Measurements from ENCODE around the gene DOCK7.
"Not testable (repeated sequence)": the region's sequence is repeated elsewhere in the genome, so short reads cannot be mapped to it uniquely, and the experiment has no call there.

Gene DOCK7

GRCh38 chr1:62691062-62691844 lies 3.1 kb upstream of the DOCK7 start:
- DNase-seq, result no peak

- no peak for DNase-seq
Observed at GRCh38 chr1:62689524-62689923, 1.3 kb upstream of the DOCK7 start.

GRCh38 chr1:62688687-62689085 lies 500 bp upstream of the DOCK7 start:
- no peak for DNase-seq

DNA sequence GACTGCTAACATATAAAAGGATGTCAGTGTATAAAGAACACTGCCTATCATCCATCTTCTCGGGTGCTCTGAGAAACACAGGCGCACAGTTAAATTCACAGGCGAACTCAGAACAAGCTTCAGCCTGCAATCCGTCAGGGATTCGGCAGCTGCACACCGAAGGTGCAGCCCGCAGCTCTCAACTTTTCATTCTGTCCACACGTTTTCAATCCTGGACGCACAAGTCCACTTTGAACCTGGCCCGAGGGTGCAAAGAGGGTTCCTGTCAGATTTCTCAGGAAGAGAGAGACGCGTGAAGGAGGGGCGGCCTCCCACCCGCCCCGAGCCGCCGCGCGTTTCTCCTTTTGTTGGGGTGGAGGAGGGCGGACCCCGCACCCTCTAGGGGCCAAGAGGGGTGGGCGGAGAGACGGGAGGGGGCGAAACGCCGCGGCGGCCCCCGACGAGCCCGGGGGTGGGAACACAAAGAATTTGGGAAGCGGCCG lies 724 bp downstream of the DOCK7 start:
- peak; percentile 60 for DNase-seq

DNA sequence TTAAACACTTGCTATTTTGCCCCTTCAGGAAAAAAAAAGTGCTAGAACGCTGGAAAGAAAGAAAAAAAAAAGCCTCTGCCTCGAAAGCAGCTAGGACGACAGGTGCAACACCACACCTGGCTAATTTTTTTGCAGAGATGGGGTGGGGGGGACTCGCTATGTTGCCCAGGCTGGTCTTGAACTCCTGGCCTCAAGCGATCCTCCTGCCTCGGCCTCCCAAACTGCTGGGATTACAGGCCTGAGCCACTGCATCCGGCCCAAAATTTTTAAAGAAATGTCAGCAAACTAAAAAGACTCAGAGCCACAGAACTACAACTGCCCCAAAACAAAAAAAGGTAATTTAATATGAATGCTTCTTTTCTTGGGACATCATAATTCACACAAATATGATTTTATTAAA lies 1.4 kb downstream of the DOCK7 start:
- no peak for DNase-seq

DNA sequence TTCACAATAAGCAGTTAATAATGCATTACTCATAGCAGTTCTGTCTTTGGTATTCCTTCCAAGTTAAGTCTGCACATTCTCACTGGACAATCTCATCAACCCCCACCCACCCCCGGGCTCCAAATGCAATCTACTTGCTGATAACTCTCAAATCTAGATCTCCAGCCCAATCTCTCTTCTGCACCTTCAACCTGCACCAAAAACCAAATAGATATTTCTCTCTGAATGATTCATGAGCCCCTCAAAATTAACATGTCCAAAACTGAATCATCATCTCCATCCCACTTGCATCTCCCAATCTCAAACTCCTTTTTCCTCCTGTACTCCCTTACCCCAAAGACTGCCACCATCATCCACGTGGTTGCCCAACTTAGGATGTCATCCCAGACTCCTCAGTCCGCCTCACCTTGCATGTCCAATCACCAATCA lies 2.7 kb downstream of the DOCK7 start:
- no peak for DNase-seq

DNA sequence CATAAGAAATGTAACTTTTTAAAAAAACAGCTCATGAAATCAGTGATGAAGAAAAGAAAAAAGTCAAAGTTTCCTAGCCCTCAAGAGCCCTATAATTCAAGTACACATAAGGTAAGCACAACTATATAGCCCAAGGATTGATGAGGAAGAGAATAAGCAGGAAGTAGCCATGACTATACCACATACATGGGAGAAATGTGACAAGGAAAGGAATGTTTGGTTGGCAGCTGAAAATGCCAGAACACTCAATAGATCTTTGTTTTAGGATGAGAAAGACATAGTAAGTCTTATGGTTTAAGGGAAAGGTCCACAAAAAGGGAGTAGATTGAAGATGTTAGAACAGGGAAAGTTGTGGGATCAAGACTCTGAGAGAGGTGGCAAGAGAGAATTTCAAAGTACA lies 5.7 kb downstream of the DOCK7 start:
- no peak for DNase-seq

DNA sequence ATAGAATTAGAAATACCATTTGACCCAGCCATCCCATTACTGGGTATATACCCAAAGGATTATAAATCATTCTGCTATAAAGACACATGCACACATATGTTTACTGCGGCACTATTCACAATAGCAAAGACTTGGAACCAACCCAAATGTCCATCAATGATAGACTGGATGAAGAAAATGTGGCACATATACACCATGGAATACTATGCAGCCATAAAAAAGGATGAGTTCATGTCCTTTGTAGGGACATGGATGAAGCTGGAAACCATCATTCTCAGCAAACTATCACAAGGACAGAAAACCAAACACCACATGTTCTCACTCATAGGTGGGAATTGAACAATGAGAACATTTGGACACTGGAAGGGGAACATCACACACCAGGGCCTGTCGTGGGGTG lies 7.2 kb downstream of the DOCK7 start:
- not testable (repeated sequence) for DNase-seq

GRCh38 chr1:62677822-62678221 lies 10.4 kb downstream of the DOCK7 start:
- DNase-seq, result not testable (repeated sequence)

DNA sequence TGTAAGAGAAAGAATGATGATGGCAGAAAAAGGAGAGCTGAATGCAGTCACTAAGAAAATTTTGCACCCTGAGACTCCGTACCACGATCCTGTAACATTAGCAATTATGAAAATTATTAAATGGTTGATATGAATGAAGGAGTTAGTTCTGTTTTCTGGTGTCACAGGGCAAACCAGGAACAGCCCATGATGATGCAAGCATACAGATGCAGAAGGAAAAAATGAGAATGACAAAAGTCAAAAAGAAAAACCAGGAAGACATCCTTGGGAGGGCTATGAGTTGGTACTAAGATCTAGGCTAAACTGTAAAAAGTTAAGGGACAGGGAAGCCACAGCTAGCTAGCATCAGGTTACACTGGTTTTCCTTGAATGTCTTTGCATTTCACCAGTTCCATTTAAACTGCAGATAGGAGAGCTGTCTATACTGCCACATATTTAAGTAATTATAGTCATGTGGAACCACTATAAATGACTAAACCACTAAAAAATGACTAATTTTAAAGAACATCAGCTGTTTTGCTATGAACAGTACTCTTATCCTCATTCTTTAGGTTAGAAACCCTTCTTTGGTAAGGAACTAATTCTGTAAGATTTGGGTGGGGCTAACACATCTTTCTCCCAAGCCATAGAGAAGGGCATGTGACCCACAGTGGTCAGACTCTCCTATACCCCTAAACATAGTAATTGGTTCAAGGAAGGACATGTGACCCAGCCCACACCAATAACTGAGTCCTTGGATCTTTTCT lies 11.4 kb downstream of the DOCK7 start:
- no peak for DNase-seq

- DNase-seq, result no peak
Observed at GRCh38 chr1:62673629-62674028, 14.6 kb downstream of the DOCK7 start.

DNA sequence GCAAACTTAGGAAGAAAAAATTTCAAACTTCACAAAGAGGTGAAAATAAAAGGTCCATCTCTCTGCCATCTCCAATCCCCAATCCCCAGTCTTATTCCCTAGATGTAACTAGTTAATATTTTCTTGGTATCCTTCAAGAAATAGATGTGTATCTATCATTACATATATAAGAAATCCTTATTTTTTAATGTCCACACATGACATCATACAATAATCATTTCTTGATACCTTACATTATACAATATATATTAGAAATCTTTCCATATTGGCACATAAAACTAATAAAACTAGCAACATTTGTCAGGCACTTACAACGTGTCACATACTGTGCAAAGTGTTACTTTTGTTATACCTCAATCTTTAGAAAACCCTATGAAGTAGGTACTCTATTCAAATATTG lies 16.2 kb downstream of the DOCK7 start:
- no peak for DNase-seq

- DNase-seq, result no peak
Observed at GRCh38 chr1:62654744-62655143, 33.4 kb downstream of the DOCK7 start.

GRCh38 chr1:62652387-62652786 lies 35.8 kb downstream of the DOCK7 start:
- DNase-seq, result no peak

- no peak for DNase-seq
Observed at GRCh38 chr1:62643283-62643682, 44.9 kb downstream of the DOCK7 start.

DNA sequence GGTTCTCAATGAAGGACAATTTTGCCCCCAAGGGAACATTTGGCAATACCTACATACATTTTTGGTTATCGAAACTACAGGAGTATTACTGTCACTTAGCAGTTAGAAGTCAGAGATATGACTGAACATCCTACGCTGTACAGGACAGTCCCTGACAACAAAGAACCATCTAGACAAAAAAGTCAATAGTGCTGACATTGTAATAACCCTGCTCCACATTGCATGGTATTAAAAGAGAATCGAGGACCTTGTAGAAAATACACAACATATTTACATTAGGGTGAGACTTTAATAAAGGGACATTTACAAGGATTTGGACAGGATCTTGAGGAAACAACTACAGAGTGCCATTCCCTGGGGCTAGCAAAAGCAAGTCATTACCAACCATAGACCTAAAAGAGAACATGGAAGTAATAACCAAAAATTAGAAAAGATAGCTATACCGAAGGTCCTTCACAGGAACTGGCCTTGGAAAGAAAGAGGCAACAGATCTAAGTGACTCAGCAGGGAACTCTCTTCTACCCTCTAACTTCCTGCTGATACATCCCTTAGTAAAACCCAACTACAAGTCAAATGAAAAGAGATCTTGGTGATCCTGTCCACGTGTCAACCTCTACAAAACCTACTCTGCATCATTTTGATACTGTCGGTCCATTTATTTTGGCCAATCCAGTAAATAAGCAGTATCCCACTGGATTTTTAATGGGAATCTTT lies 50.6 kb downstream of the DOCK7 start:
- no peak for DNase-seq

- DNase-seq, result no peak
Observed at GRCh38 chr1:62628506-62628905, 59.7 kb downstream of the DOCK7 start.

DNA sequence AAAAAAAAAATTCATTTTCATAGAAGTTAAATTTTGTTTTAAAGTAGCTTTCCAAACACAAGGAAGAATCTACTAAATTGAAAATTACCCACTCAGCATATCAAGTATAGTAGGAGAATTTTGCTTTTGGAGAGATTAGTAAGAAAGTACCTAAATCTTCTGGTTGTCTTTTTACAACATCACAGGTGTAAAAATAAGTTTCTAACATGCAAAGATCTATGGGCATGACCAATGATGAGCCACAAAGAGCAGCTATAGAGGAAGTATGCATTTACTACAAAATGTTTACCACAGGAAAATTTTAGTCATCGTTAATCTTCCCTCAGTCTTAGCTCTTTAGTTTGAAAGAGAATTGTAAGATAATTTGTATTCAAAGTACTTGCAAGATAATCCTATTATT lies 62.8 kb downstream of the DOCK7 start:
- DNase-seq, result no peak

DNA sequence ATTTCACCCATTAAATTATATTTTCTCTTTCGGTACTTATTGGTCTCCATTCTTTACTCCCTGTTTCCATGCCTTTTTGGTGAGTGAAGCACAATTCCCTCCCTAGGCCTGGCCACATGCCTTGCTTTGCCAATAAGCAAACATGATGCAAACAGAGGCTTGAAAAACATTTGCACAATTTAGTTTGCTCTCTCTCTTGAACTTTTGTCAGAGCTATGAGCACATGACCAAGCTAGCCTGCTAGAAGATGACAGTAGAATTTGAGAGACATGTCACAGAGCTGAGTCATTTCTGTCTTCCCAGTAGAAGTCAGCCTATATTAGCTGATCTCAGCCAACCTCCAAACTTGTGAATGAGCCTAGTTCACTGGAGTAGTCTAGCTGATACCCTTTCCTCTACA lies 66.3 kb downstream of the DOCK7 start:
- no peak for DNase-seq

DNA sequence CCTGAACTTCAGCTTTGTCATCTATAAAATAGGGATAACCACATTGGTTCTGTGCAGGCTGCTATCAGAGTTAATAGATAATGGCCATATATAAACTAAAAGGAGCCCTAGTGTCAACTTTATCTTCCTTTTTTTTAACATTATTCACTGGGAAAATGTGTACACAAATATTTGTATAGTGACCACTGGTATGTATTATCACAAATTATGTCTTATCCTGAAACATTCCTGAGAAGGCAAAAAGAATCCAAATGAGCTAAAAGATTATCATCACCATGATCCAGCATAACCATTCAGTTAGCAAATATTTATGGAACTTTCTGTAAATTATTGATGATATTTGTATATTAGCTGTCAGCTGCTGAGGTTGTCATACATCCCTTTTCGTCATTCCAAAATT lies 74.3 kb downstream of the DOCK7 start:
- DNase-seq, result no peak

DNA sequence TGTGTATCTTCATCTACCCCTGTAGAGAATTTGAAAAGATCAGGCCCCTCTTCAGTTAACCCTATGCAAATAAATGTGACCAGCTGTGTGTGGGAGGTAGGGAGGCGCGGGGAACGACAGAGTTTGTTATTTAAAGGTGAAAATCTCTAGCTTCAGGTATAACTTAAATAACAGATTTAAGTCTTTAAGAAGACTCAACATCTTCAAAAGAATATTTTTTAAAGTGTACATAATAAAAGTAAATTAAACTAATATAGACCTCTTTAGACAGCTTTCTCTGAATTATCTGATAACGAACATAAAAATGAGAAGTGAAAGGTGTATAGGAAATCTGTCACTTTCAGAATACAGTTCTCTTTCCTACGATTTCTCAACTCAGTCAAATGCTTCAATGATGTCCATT lies 74.9 kb downstream of the DOCK7 start:
- no peak for DNase-seq

GRCh38 chr1:62612770-62613169 lies 75.4 kb downstream of the DOCK7 start:
- no peak for DNase-seq

DNA sequence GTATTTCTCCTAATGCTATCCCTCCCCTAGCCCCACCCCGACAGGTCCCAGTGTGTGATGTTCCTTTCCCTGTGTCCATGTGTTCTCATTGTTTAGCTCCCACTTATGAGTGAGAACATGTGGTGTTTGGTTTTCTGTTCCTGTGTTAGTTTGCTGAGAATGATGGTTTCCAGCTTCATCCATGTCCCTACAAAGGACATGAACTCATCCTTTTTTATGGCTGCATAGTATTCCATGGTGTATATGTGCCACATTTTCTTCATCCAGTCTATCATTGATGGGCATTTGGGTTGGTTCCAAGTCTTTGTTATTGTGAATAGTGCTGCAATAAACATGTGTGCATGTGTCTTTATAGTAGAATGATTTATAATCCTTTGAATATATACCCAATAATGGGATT lies 77.6 kb downstream of the DOCK7 start:
- DNase-seq, result not testable (repeated sequence)

DNA sequence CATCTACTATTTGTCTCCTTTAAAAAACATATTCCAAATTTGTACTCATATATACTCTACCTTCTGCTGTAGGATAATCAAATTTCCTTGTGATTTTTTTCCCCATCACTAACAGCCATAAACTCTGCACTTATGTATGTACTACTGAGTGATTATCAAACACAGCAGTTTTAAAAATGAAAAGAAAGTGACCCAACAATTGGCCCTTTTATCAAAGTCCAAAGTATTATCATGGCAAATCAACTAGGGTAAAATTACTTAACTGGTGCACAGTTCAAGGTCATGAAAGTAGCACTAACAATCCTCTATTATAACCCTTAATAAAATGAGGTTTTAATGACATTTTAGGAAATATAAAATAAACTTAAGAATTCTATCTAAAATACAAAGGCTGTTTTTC lies 79.3 kb downstream of the DOCK7 start:
- no peak for DNase-seq
